Trophoblast cell (in vitro differentiated cells and primary cell): ENCODE data around the gene CD79B.

Experiments used
- DNase-seq, 2 donors: peaks; one replicate each; pipeline ENCODE4 v3.0.0-alpha.2; 2016
- H2AFZ ChIP-seq: 2 replicates; pipeline ENCODE4 v1.6.1; 2013; ENCODE audit warnings: low read length, moderate library complexity, mild to moderate bottlenecking; ENCODE audit not compliant: insufficient read depth, poor library complexity
- H2AK5ac ChIP-seq: 2 replicates; pipeline ENCODE4 v1.6.1; 2013; ENCODE audit warnings: mild to moderate bottlenecking, low read length
- H2BK120ac ChIP-seq: 2 replicates; pipeline ENCODE4 v1.6.1; 2013; ENCODE audit warnings: low read length, mild to moderate bottlenecking, moderate library complexity; ENCODE audit not compliant: insufficient read depth, poor library complexity
- H2BK12ac ChIP-seq: 2 replicates; pipeline ENCODE4 v1.6.1; 2013; ENCODE audit warnings: mild to moderate bottlenecking, low read length, moderate library complexity
- H2BK5ac ChIP-seq: 2 replicates; pipeline ENCODE4 v1.6.1; 2013; ENCODE audit warnings: low read length, low read depth, moderate library complexity, mild to moderate bottlenecking; ENCODE audit not compliant: poor library complexity
- H3K14ac ChIP-seq: 2 replicates; pipeline ENCODE4 v1.6.1; 2013; ENCODE audit warnings: mild to moderate bottlenecking, low read length
- H3K18ac ChIP-seq: 2 replicates; pipeline ENCODE4 v1.6.1; 2013; ENCODE audit warnings: mild to moderate bottlenecking, low read length
- H3K23ac ChIP-seq: 2 replicates; pipeline ENCODE4 v1.6.1; 2013; ENCODE audit warnings: low read length
- H3K27ac ChIP-seq: 2 replicates; pipeline ENCODE4 v1.5.1; 2013; ENCODE audit warnings: low read depth, mild to moderate bottlenecking, inconsistent platforms, low read length, moderate library complexity
- H3K27me3 ChIP-seq: 2 replicates; pipeline ENCODE4 v1.6.1; 2013; ENCODE audit warnings: inconsistent platforms, mild to moderate bottlenecking, low read length, moderate library complexity; ENCODE audit not compliant: insufficient read depth
- H3K36me3 ChIP-seq, 2 experiments: 1 replicate in 1 of 2; 2 replicates in 1 of 2; pipeline ENCODE4 v1.6.1; 2013; ENCODE audit warnings: low read length in 2 of 2, mild to moderate bottlenecking in 2 of 2, moderate library complexity in 1 of 2; ENCODE audit not compliant: insufficient read depth in 2 of 2, control insufficient read depth in 1 of 2
- H3K4ac ChIP-seq: 2 replicates; pipeline ENCODE4 v1.6.1; 2013; ENCODE audit warnings: low read depth, mild to moderate bottlenecking, low read length, moderate library complexity
- H3K4me1 ChIP-seq, 2 experiments: 1 replicate in 1 of 2; 2 replicates in 1 of 2; pipeline ENCODE4 v1.6.1; 2013; ENCODE audit warnings: low read length in 2 of 2, mild to moderate bottlenecking in 2 of 2, moderate library complexity in 1 of 2; ENCODE audit not compliant: insufficient read depth in 2 of 2, control insufficient read depth in 1 of 2
- H3K4me2 ChIP-seq: 2 replicates; pipeline ENCODE4 v1.6.1; 2013; ENCODE audit warnings: inconsistent platforms, mild to moderate bottlenecking, low read length, moderate library complexity
- H3K4me3 ChIP-seq: 2 replicates; pipeline ENCODE4 v1.5.1; 2013; ENCODE audit warnings: mild to moderate bottlenecking, low read depth, low read length, inconsistent platforms
- H3K79me1 ChIP-seq: one replicate; pipeline ENCODE4 v1.6.1; 2013; ENCODE audit warnings: low read length
- H3K79me2 ChIP-seq: 2 replicates; pipeline ENCODE4 v1.6.1; 2013; ENCODE audit warnings: low read length, mild to moderate bottlenecking; ENCODE audit not compliant: control insufficient read depth, insufficient read depth, poor library complexity
- H3K9ac ChIP-seq: 2 replicates; pipeline ENCODE4 v1.6.1; 2013; ENCODE audit warnings: mild to moderate bottlenecking, low read length
- H3K9me3 ChIP-seq: 2 replicates; pipeline ENCODE4 v1.6.1; 2013; ENCODE audit warnings: low read depth, mild to moderate bottlenecking, control low read depth, inconsistent platforms, low read length; ENCODE audit not compliant: insufficient read depth
- H4K12ac ChIP-seq: 2 replicates; pipeline ENCODE4 v1.6.1; 2013; ENCODE audit warnings: low read depth, mild to moderate bottlenecking, low read length, moderate library complexity
- H4K8ac ChIP-seq: 2 replicates; pipeline ENCODE4 v1.6.1; 2013; ENCODE audit warnings: low read depth, mild to moderate bottlenecking, low read length, moderate library complexity
- H4K91ac ChIP-seq: one replicate; pipeline ENCODE4 v1.6.1; 2013; ENCODE audit warnings: low read depth, mild to moderate bottlenecking, low read length, moderate library complexity
- WGBS: extraction: QIAGEN DNeasy Blood & Tissue Kit; methylation state at CpG from one replicate; pipeline ENCODE4 v1.1.7; 2013; ENCODE audit warnings: missing lambda C conversion rate; ENCODE audit not compliant: insufficient read length, insufficient coverage; ENCODE audit errors: extremely low coverage; 5-methylcytosine and 5-hydroxymethylcytosine counted together

CD79B gene

DNA sequence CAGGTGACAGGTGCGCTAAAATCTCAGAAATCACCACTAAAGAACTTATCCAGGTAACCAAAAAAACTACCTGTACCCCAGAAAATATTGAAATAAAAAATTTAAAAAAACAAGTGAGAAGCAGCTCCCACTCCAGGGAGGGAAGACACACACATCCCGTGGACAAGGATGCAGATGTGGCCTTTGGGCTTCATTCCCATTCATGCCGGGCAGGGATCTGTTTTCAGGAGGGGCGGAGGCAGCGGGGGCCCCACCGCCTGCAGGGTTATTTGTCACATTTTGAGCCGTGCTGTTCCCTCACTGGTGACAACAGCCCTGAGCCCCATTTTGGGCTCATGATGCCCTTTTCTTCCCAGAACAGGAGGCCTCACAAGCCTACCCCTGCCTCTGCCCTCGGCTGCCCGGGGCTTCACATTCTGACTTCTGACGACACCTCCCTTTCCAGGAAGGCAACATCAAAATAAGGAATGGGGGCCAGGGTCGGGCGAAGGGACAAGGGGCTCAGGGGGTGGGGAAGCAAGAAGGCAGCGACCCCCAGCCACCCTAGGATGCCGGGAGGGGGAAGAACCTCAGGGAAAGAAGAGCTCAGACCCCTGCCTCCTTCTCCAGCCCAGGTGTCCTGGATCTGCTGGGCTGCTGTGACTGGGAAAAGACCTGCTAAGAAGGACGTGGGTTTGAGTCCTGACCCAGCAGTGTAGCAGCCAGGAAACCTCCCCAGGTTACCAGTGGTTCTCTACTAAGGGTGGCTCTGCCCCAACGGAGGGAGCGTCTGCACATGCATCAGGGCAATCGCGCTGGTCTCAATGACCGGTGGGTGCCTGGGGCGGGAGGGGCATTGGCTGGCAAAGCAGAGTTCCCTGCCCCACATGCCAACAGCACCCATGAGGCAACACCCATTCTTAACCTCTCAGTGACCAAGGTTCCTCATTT is 2.3 kb upstream of the CD79B start:
- DNase-seq: no peak
- Histone ChIP-seq H2BK12ac (no peak overlapping the region), H4K8ac (no peak overlapping the region), H3K4me3 (no peak overlapping the region), H3K9ac (no peak overlapping the region), H2BK120ac (no peak overlapping the region), H3K18ac (no peak overlapping the region), H3K36me3 (no peaks in the 10 kb centered on the region), H2BK5ac (no peak overlapping the region), H3K9me3 (no peaks in the 10 kb centered on the region), H3K27me3 (no peaks in the 10 kb centered on the region), H3K4me1 (no peaks in the 10 kb centered on the region), H4K12ac (no peak overlapping the region), H3K23ac (no peak overlapping the region), H4K91ac (no peak overlapping the region), H3K79me1 (no peaks in the 10 kb centered on the region), H3K4me2 (no peak overlapping the region), H2AK5ac (no peak overlapping the region), H3K4ac (no peak overlapping the region), H2AFZ (no peak overlapping the region), H3K27ac (no peak overlapping the region), H3K79me2 (no peaks in the 10 kb centered on the region), H3K14ac (no peak overlapping the region)
- no CpG with 5 or more reads among the region's 21 CpGs for WGBS

DNA sequence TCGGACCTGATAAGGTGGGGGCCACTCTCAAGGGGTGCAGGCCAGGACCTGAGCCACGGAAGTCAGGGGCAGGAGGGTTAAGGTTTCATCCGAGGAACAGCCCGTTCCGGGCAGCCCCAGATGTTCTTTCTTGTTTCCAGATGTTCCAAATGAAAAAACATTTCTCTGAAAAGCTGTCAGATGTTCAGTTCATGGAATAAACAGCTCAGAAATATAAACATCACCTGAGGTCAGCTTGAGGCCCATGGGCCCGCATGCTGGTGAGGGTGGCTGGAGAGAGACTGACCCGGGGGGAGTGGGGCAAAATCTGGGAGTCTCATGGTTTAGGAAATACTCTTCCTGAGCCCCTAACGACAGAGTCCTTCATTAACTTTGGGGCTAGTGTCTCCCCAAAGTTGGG is 1.5 kb upstream of the CD79B start:
- H2BK120ac ChIP-seq: no peak overlapping the region
- H3K4ac ChIP-seq: no peak overlapping the region
- no peak overlapping the region for H2AFZ ChIP-seq
- no peaks in the 10 kb centered on the region for H3K79me1 ChIP-seq
- H3K18ac ChIP-seq: no peak overlapping the region
- no peaks in the 10 kb centered on the region for H3K9me3 ChIP-seq
- H4K12ac ChIP-seq: no peak overlapping the region
- WGBS: no CpG with 5 or more reads among the region's 8 CpGs
- H2BK5ac ChIP-seq: no peak overlapping the region
- no peak for DNase-seq
- no peak overlapping the region for H2AK5ac ChIP-seq
- no peak overlapping the region for H3K27ac ChIP-seq
- no peak overlapping the region for H3K23ac ChIP-seq
- no peak overlapping the region for H2BK12ac ChIP-seq
- H3K27me3 ChIP-seq: no peaks in the 10 kb centered on the region
- H3K14ac ChIP-seq: no peak overlapping the region
- H3K79me2 ChIP-seq: no peaks in the 10 kb centered on the region
- H3K36me3 ChIP-seq: no peaks in the 10 kb centered on the region
- no peak overlapping the region for H4K8ac ChIP-seq
- H3K4me2 ChIP-seq: no peak overlapping the region
- no peaks in the 10 kb centered on the region for H3K4me1 ChIP-seq
- no peak overlapping the region for H3K9ac ChIP-seq
- no peak overlapping the region for H3K4me3 ChIP-seq
- no peak overlapping the region for H4K91ac ChIP-seq

DNA sequence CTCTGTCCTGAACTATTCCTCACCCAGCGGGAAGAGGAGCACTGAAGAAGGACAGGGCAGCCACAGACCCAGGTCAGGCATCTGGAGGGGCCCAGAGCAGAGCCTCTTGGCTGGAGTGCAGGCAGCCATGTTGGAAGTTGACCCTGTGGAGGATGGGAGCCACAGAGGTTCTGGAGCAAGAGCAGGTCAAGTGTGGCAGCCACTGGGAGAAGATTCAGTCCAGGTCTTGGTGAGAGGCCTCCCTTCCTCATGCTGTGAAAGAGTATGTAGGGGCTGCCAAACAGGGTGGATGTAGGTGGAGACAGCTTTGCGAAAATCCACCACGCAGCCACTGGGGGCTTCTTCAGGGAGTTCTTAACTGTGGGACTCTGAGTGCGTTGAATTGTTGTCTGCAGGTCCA is 590 bp upstream of the CD79B start:
- Histone ChIP-seq H4K91ac (no peak overlapping the region), H2BK120ac (no peak overlapping the region), H2AK5ac (no peak overlapping the region), H3K18ac (no peak overlapping the region), H3K27me3 (no peaks in the 10 kb centered on the region), H3K36me3 (no peaks in the 10 kb centered on the region), H3K9me3 (no peaks in the 10 kb centered on the region), H3K79me1 (no peaks in the 10 kb centered on the region), H2BK12ac (no peak overlapping the region), H3K14ac (no peak overlapping the region), H3K27ac (no peak overlapping the region), H3K79me2 (no peaks in the 10 kb centered on the region), H2BK5ac (no peak overlapping the region), H3K4me1 (no peaks in the 10 kb centered on the region), H3K4me2 (no peak overlapping the region), H3K9ac (no peak overlapping the region), H4K8ac (no peak overlapping the region), H3K23ac (no peak overlapping the region), H4K12ac (no peak overlapping the region), H3K4ac (no peak overlapping the region), H3K4me3 (no peak overlapping the region), H2AFZ (no peak overlapping the region)
- WGBS: no CpG with 5 or more reads among the region's 4 CpGs
- DNase-seq: no peak

DNA sequence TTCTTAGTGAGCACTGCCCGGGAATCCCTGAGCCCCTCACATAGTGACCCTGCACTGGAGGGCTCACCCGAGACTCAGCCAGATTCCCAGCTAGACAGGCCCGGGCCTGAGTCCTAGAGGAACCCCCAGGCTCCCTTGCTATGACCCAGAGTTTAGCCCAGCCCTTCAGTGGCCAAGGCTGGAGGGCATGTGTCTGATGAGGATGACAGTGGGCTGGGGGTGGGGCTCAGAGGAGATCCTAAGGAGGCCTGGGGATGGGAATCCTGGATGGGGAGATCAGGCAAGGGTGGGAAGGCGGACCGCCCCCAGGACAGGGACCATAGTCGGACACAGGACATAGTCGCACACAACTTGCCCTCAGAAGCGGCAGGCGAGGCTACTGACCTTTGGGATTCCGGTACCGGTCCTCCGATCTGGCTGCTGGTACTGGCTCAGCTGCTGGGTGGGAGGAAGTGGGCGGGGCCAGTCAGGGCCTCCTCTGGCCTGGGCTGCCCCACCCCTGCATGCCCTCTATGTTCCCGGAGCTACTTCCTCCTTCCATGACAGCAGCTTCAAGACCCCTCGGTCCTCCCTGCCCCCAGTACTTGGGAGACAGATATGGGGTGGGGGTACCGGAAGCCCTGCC is 1.1 kb downstream of the CD79B start:
- H3K4ac ChIP-seq: no peak overlapping the region
- H2BK5ac ChIP-seq: no peak overlapping the region

More for the DNA sequence above, 1.1 kb downstream of the CD79B start:
- peak overlapping the region; percentile 52 for H2AFZ ChIP-seq
- H3K23ac ChIP-seq: no peak overlapping the region
- H3K27me3 ChIP-seq: no peaks in the 10 kb centered on the region
- no peak overlapping the region for H2BK120ac ChIP-seq
- no peaks in the 10 kb centered on the region for H3K79me1 ChIP-seq
- no peak overlapping the region for H3K18ac ChIP-seq
- H4K12ac ChIP-seq: no peak overlapping the region
- H3K27ac ChIP-seq: no peak overlapping the region
- H3K4me1 ChIP-seq: no peaks in the 10 kb centered on the region
- no peak overlapping the region for H4K8ac ChIP-seq
- H3K14ac ChIP-seq: no peak overlapping the region
- H2AK5ac ChIP-seq: no peak overlapping the region
- H2BK12ac ChIP-seq: no peak overlapping the region
- no peak overlapping the region for H3K9ac ChIP-seq
- H3K36me3 ChIP-seq: no peaks in the 10 kb centered on the region
- H3K9me3 ChIP-seq: peaks cover 2% of the 10 kb centered on the region
- H3K4me2 ChIP-seq: no peak overlapping the region
- WGBS: no CpG with 5 or more reads among the region's 16 CpGs
- no peak overlapping the region for H3K4me3 ChIP-seq
- no peak overlapping the region for H4K91ac ChIP-seq
- no peaks in the 10 kb centered on the region for H3K79me2 ChIP-seq
- DNase-seq: no peak
